HG03469 (cell line): Measurements from ENCODE around the gene EMILIN3.
"Not testable (repeated sequence)": the region's sequence is repeated elsewhere in the genome, so short reads cannot be mapped to it uniquely, and the experiment has no call there.

Experiments used
- ATAC-seq: cut with Tn5 transposase; IDR thresholded peaks from one replicate; pipeline ENCODE4 v1.9.1; 2021; ENCODE audit warnings: mild to moderate bottlenecking, moderate library complexity, moderate number of reproducible peaks; ENCODE audit not compliant: unreplicated experiment

EMILIN3 gene

DNA sequence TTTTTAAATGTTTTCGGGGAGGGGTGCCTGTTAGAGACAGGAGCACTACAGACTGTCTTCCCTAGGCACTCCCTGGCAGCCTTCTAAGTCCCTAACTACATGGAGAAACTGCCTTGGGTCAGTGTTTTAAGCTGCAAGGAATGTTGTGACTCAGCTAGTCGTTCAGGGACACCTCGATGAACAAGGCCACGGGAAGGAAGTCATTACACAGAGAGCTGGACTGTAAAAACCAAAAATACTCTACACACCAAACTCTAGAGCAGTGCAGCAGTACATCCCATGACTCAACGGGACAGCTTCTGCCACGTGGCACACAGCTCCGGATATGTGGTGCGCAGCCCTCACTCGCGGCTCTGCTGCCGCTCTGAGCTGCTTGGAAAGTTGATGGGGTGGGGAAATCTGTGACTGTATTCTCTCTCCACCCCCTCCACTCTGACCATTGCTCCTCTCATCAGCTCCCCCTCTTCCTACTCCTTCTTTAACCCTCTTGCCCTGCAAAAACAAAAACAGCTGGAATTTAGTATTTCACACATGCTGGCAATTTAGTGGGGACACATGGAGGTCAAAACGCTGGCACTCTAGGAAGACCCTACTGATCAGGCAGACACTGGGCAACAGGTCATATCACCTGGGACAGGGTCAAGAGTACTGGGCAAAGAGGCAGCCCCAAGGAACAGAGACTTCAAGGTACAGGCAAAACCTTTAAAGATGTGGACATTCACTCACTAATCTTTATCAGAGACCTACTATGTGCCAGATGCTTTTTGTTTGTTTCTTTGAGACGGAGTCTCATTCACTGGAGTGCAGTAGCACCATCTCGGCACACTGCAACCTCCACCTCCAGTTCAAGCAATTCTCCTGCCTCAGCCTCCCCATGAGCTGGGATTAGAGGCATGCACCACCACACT, 36.9 kb downstream of the EMILIN3 start:
- ATAC-seq: no peak

DNA sequence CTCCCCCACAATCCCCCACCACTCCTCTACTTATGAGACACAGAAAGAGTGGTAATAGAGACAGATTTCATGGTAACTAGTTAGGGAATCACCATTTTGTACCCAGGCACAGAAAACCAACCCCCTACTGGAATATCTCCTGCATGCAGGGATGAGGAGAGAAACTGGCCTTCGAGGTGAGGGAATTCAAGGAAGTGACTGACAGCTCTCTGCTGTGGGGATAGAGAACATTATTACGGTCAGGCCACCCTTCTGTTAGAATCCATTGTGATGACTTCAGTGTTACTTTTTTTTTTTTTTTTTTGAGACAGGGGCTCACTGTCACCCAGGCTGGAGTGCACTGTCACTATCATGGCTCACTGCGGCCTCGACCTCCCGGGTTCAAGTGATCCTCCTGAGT, 39.4 kb downstream of the EMILIN3 start:
- ATAC-seq: no peak

GRCh38 chr20:41320976-41321375, 45.6 kb downstream of the EMILIN3 start:
- no peak for ATAC-seq

- ATAC-seq: no peak
Observed at GRCh38 chr20:41320441-41320840, 46.2 kb downstream of the EMILIN3 start.

DNA sequence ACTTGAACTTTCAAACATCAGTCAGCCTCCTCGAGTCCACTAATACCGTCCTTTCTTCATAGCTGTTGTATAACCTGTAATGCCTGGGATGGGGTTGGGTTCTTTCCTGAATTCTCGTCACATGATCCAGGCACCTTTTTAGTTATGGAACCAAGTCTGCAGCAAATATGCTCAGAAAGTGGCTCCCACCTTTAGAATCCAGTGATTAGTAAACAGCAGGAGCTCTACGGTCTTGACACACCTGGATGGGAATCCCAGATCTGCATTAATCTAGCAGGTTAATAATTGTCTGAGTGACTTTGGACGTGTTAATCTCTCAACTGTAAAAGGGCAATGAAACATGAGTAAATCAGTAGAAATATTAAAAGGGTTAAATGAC, 48.4 kb downstream of the EMILIN3 start:
- ATAC-seq: no peak

DNA sequence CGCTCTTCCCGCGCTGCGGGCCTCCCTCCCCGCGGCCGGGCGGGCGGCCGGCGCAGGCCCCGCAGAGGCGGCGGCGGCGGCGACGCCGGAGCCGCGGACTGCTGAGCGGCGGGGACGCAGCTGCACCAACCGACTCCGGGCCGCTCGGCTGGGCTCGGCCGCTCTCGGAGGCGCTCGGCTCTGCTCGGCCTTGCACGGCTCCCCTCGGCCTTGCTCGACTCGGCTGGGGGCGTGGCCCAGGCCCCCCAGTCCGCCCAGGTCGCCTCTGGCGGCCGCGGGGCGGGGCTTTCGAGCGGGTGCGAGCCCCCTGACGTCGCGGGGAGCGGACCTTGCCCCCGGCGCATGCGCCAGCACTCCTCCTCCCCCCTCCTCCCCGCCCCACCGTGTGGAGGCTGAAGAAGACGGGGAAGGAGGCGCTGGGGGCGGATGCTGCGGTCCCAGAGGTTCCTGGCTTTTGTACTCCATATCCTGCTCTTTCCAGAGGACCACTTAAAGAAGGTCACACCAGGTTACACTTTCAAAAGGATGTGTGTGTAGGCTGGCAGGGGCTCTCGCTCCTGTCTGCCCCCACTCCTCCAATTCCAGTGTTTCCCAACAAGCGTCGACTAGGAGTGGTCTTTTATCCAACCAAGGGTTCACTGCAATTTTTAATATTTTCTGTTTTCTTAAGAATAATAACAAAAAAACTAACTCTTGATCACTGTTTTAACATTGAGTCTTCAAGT, 48.9 kb downstream of the EMILIN3 start, which contains the start of gene ZHX3:
Gene ZHX3, minus strand, starts transcription at position 186 of the 725 bp plus-strand sequence. CDS start 112,815 bp downstream, outside the sequence.
- peak; percentile 86 for ATAC-seq

DNA sequence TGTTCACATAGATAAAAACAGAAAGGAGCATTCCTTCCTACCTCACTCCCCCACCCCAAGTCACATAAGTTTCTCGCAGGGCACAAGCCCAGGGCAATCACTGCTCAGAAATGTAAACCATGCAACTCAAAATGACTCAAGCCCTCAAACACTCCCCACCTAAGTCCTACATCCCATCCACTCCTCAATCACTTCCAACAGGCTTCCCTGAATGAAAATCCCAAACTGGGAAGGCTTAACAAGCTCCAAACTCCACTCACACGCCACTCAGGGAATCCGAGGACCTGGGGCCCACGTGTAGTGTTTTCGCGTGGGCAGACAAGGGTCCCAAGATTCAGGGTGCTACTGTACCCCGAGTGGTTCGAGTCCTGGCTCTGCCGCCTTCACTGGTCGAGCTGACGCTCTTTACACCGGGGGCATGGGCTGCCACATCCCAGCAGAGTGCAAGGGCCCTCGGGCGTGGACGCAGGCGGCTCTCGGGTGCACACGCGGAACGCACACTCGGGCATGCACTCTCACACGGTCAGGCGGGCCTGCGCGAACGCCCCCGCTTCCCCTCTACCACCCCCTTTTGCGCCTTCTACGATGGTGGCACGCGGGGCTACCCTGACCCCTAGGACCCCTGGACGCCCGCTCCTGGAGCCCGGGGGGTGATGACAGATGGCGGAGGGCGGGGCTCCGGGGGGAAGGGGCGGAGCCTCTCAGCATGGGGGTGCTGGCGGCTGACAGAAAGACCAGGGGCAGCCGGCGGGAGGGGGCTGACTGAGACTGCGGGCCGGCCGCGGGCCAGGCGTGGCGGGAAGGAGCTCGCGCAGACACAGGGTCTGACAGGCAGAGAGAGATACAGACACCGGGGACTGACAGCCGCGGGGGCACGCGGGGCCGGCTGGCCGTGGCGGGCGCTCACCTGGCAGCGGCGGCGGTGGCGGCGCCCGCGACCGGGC, 49.7 kb downstream of the EMILIN3 start:
- peak; percentile 27 for ATAC-seq

DNA sequence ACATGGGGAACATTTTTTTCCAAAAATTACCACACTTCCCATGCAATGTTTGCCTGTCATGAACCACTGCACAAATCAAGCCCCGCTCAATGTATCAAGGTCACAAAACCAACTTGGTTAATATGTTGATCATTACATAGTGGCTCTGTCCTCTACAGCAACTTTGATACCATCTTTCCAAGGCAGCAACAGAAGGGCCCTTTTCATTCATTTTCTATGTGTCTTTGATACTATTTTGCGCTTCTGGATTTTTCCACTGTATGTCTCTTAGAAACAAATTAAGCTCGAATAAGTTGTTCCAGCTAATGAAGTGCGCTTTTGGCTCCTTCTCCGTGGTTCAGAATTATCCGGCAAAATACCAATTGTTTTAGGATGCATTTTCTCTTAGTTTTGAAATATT, 50.6 kb downstream of the EMILIN3 start:
- ATAC-seq: no peak

DNA sequence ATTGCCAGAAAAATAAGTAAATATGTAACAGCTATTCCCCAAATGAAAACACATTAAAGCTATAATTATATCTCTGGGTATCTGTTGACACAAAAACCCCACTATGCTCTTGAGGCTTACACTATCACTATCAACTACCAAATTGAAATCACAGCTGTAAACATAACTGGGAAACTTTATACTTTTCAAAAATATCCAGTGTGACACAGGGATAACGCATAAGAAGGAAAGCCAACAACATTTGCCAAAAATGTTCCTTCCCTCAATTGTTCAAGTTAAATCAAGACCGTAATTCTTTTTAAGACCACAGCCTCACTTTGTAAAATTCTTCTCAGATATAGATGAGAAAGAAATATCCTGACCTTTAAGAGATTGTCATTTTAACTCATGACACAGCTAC, 52.2 kb downstream of the EMILIN3 start:
- no peak for ATAC-seq

GRCh38 chr20:41312009-41312408, 54.6 kb downstream of the EMILIN3 start:
- ATAC-seq: not testable (repeated sequence)
